ENCODE results near the gene RIMBP2. TPM values are rescaled to one million over a fixed set of nuclear protein-coding genes. Genes with fewer than 3 reads are reported as not detected.
A peak's percentile ranks its signal among the peaks of the same experiment; 100 is the strongest.

The RIMBP2 gene
- total RNA-seq, 1 donor from 2014 or later, result 0.99 TPM

- peaks cover 6% of the 10 kb centered on the region for H3K27me3 Mint-ChIP-seq (ENCODE audit: insufficient read depth, low read depth)
- no peak overlapping the region for H3K4me3 Mint-ChIP-seq
- peaks cover 27% of the 10 kb centered on the region for H3K4me1 Mint-ChIP-seq
- no peak overlapping the region for H3K27ac ChIP-seq
- no peaks in the 10 kb centered on the region for H3K36me3 Mint-ChIP-seq
- TF ChIP-seq EZH2phosphoT487 (IDR thresholded peaks at IDR 0.05) (no peak), CTCF (IDR thresholded peaks at IDR 0.05) (no peak), EZH2 (IDR thresholded peaks at IDR 0.05) (no peak)
- no peak overlapping the region for H2AFZ ChIP-seq (replicated peaks)
- H4K20me1 ChIP-seq (ENCODE audit: low read depth), result no peaks in the 10 kb centered on the region
- H3K9me3 ChIP-seq (ENCODE audit: low read depth), result no peaks in the 10 kb centered on the region
- H3K4me3 ChIP-seq, result no peak overlapping the region
- H3K9me3 Mint-ChIP-seq, result peaks cover 4% of the 10 kb centered on the region
- no peak overlapping the region for H3K9ac ChIP-seq
- H3K4me2 ChIP-seq, result no peak overlapping the region
- no peaks in the 10 kb centered on the region for H3K27me3 ChIP-seq
- H3F3A ChIP-seq (ENCODE audit: low read depth), result peaks cover 15% of the 10 kb centered on the region
- DNase-seq (ENCODE audit: low spot score), result no peak
- no peak overlapping the region for H3K27ac Mint-ChIP-seq
- H3K79me2 ChIP-seq (ENCODE audit: low read depth), result no peaks in the 10 kb centered on the region
- no peaks in the 10 kb centered on the region for H3K36me3 ChIP-seq
- peaks cover 18% of the 10 kb centered on the region for H3K4me1 ChIP-seq
These were observed 209.3 kb downstream of the RIMBP2 start for GRCh38 chr12:130506844-130507243.

GRCh38 chr12:130504840-130505175, 211.3 kb downstream of the RIMBP2 start:
- Histone ChIP-seq H3K4me2 (peak overlapping the region; percentile 38), H3K9me3 (ENCODE audit: low read depth) (no peaks in the 10 kb centered on the region), H3K36me3 (no peaks in the 10 kb centered on the region), H3K9ac (no peak overlapping the region), H4K20me1 (ENCODE audit: low read depth) (no peaks in the 10 kb centered on the region), H3K27me3 (no peaks in the 10 kb centered on the region), H3K27ac (peak overlapping the region; percentile 53), H2AFZ (replicated peaks) (no peak overlapping the region), H3F3A (ENCODE audit: low read depth) (peaks cover 15% of the 10 kb centered on the region), H3K4me3 (no peak overlapping the region), H3K79me2 (ENCODE audit: low read depth) (no peaks in the 10 kb centered on the region), H3K4me1 (peaks cover 18% of the 10 kb centered on the region)
- Mint-ChIP-seq H3K36me3 (no peaks in the 10 kb centered on the region), H3K4me1 (peaks cover 16% of the 10 kb centered on the region), H3K27ac (peak overlapping the region; percentile 42), H3K4me3 (no peak overlapping the region), H3K9me3 (peaks cover 4% of the 10 kb centered on the region), H3K27me3 (ENCODE audit: insufficient read depth, low read depth) (peaks cover 6% of the 10 kb centered on the region)
- TF ChIP-seq CTCF (IDR thresholded peaks at IDR 0.05), result no peak
- no peak for TF ChIP-seq EZH2phosphoT487 (IDR thresholded peaks at IDR 0.05)
- TF ChIP-seq EZH2 (IDR thresholded peaks at IDR 0.05), result no peak
- no peak for DNase-seq (ENCODE audit: low spot score)

DNA sequence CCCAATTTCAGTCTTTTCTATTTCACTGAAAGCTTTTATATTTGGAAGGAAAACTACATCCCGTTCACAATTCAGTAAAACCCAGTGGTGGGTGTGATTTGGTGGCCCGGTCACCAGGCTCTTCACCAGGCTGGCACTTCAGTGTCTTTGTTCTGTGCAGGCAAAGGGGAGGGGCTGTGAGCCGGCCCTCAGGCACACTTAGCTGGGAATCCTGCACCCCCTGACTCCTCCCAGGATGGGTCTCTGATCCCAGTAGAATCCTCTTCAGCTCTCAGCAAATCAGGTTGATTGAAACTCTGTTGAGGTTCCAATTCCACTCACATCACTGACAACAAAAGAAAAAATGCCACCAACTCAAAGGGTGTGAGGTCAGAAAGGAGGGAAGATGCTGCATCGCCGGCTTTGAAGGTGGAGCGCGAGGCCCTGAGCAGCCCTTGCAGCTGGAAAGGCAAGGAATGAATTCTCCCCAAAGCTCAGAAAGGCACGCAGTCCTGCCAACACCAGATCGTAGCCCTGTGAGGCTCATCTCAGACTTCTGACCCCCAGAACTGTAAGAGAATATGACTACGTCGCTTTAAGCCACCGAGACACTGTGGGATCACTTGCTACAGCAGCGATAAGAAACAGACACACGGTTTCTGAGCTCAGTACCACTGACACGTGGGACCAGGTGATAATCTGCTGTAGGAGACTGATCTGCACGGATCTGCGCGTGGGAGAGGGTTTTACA, 211.8 kb downstream of the RIMBP2 start:
- no peaks in the 10 kb centered on the region for H4K20me1 ChIP-seq (ENCODE audit: low read depth)
- no peak overlapping the region for H3K4me3 Mint-ChIP-seq
- peaks cover 18% of the 10 kb centered on the region for H3K4me1 ChIP-seq
- DNase-seq (ENCODE audit: low spot score), result peak; percentile 57
- H3F3A ChIP-seq (ENCODE audit: low read depth), result peaks cover 15% of the 10 kb centered on the region
- no peaks in the 10 kb centered on the region for H3K36me3 ChIP-seq
- H3K27me3 ChIP-seq, result no peaks in the 10 kb centered on the region
- peak overlapping the region; percentile 57 for H2AFZ ChIP-seq (replicated peaks)
- H3K27me3 Mint-ChIP-seq (ENCODE audit: insufficient read depth, low read depth), result peaks cover 6% of the 10 kb centered on the region
- H3K79me2 ChIP-seq (ENCODE audit: low read depth), result no peaks in the 10 kb centered on the region
- no peaks in the 10 kb centered on the region for H3K9me3 ChIP-seq (ENCODE audit: low read depth)
- no peak for TF ChIP-seq EZH2 (IDR thresholded peaks at IDR 0.05)
- TF ChIP-seq EZH2phosphoT487 (IDR thresholded peaks at IDR 0.05), result no peak
- TF ChIP-seq CTCF (IDR thresholded peaks at IDR 0.05), result no peak
- peak overlapping the region; percentile 53 for H3K27ac ChIP-seq
- peaks cover 4% of the 10 kb centered on the region for H3K9me3 Mint-ChIP-seq
- H3K4me3 ChIP-seq, result no peak overlapping the region
- H3K4me2 ChIP-seq, result peak overlapping the region; percentile 38
- peak overlapping the region; percentile 53 for H3K27ac Mint-ChIP-seq
- no peak overlapping the region for H3K9ac ChIP-seq
- no peaks in the 10 kb centered on the region for H3K36me3 Mint-ChIP-seq
- H3K4me1 Mint-ChIP-seq, result peaks cover 16% of the 10 kb centered on the region
